Psoas muscle (tissue), 8 donors: ENCODE measurements around the gene COA1. TPM values are rescaled to one million over a fixed set of nuclear protein-coding genes. Genes with fewer than 3 reads are reported as not detected.
"Not testable (repeated sequence)": the region's sequence is repeated elsewhere in the genome, so short reads cannot be mapped to it uniquely, and the experiment has no call there.

Source experiments
- ATAC-seq, 4 donors: fragments of 200-7000 bp; cut with Tn5 transposase; one replicate each; pipeline ENCODE4 v1.9.1; 2020; ENCODE audit warnings: moderate library complexity in 3 of 4, mild to moderate bottlenecking in 2 of 4
- DNase-seq, 2 donors: peaks; one replicate each; pipeline ENCODE4 v3.0.0-alpha.2; 2020
- H3K27ac ChIP-seq: fragments of 200-600 bp; one replicate; pipeline ENCODE4 v1.8.0; 2022
- H3K27me3 ChIP-seq, 3 donors: fragments of 200-600 bp in 1 of 3; one replicate each; pipeline versions ENCODE4 v1.6.1 to v1.8.0; 2013 to 2022; ENCODE audit warnings: low read length in 2 of 3, mild to moderate bottlenecking in 2 of 3, moderate library complexity in 1 of 3; ENCODE audit not compliant: insufficient read depth in 3 of 3
- H3K36me3 ChIP-seq, 2 donors: fragments of 200-600 bp in 1 of 2; one replicate each; pipeline versions ENCODE4 v1.6.1 to v1.8.0; 2013 to 2022; ENCODE audit warnings: low read depth in 1 of 2, mild to moderate bottlenecking in 1 of 2, moderate library complexity in 1 of 2; ENCODE audit not compliant: insufficient read depth in 1 of 2
- H3K4me1 ChIP-seq: fragments of 200-600 bp; one replicate; pipeline ENCODE4 v1.8.0; 2022
- H3K4me3 ChIP-seq: fragments of 200-600 bp; one replicate; pipeline ENCODE4 v1.8.0; 2022; ENCODE audit warnings: mild to moderate bottlenecking
- H3K9me3 ChIP-seq: fragments of 200-600 bp; one replicate; pipeline ENCODE4 v1.8.0; 2022
- WGBS, 3 donors: extraction: QIAGEN DNeasy Blood & Tissue Kit; methylation state at CpG; one replicate each; pipeline versions ENCODE4 v1.1.6 to v1.1.7; 2013; 5-methylcytosine and 5-hydroxymethylcytosine counted together
- intact Hi-C, 2 donors: fragments of 100-400 bp; cut with DNase I; formaldehyde crosslinking; loops; one replicate each; pipeline versions ENCODE4 v1.11.0 to v1.14.2; 2022
- polyA plus RNA-seq, 3 donors: library from polyadenylated mRNA; stranded (reverse); fragments of 200-250 nt; gene quantifications; one replicate each; pipeline ENCODE4 v1.2.3, GENCODE V29; 2013
- total RNA-seq, 4 donors: library from RNA; stranded (reverse); fragmentation: NEBNext Ultra II Directional in 2 of 4; extraction: Animal tissue kit (Norgen Biotek cat#: 25700) in 2 of 4; gene quantifications; one replicate each; pipeline versions ENCODE4 v1.2.1 to v1.2.4, GENCODE V29; 2021 to 2023
- TF ChIP-seq, protein P1 (sequence below): fragments of 200-600 bp; IDR thresholded peaks from one replicate; pipeline ENCODE4 v1.8.0; 2022; ENCODE audit warnings: antibody characterized with exemption
- donor health status: healthy with polysubstance abuse.
- donor health status: DM: no; HTN: no; CAD: no; lungs with moderate emphysema.
- donor health status: Bipolar disorder and iron deficiency.
- donor health status: healthy.
- donor health status: DM: yes; HTN: yes; CAD: no.
- donor health status: DM: no; HTN: no; CAD: no.
- donor health status: DM: no; HTN: no; CAD: no.
- donor health status: DM: yes; HTN: yes; CAD: no.

Gene COA1
- total and polyA plus RNA-seq, 7 donors = 41.5 to 74.9 (median 60.5) TPM

- no peak for DNase-seq
- peak in 2 of 4 donors; percentile 71 for ATAC-seq
- intact Hi-C loops = loop anchor here (5.0 to 10.0 kb wide), 5 partner anchors 62 to 781 kb away; partner anchors contain the start of gene STK17A (in 1 of the 2)
- TF ChIP-seq, protein P1, sequence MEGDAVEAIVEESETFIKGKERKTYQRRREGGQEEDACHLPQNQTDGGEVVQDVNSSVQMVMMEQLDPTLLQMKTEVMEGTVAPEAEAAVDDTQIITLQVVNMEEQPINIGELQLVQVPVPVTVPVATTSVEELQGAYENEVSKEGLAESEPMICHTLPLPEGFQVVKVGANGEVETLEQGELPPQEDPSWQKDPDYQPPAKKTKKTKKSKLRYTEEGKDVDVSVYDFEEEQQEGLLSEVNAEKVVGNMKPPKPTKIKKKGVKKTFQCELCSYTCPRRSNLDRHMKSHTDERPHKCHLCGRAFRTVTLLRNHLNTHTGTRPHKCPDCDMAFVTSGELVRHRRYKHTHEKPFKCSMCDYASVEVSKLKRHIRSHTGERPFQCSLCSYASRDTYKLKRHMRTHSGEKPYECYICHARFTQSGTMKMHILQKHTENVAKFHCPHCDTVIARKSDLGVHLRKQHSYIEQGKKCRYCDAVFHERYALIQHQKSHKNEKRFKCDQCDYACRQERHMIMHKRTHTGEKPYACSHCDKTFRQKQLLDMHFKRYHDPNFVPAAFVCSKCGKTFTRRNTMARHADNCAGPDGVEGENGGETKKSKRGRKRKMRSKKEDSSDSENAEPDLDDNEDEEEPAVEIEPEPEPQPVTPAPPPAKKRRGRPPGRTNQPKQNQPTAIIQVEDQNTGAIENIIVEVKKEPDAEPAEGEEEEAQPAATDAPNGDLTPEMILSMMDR = no peak
- Histone ChIP-seq H3K9me3 (no peaks in the 10 kb centered on the region), H3K27ac (peak overlapping the region; percentile 21), H3K36me3 (no peaks in the 10 kb centered on the region), H3K4me3 (no peak overlapping the region), H3K4me1 (peaks cover 44% of the 10 kb centered on the region), H3K27me3 (no peaks in the 10 kb centered on the region)
These were observed 6.3 kb downstream of the COA1 start for GRCh38 chr7:43723007-43723341.

- TF ChIP-seq, protein P1 = peak; percentile 74
- Histone ChIP-seq H3K27ac (no peak overlapping the region), H3K36me3 (no peaks in the 10 kb centered on the region), H3K9me3 (no peaks in the 10 kb centered on the region), H3K27me3 (no peaks in the 10 kb centered on the region), H3K4me1 (peaks cover 30% of the 10 kb centered on the region), H3K4me3 (no peak overlapping the region)
- peak in 1 of 4 donors; percentile 49 for ATAC-seq
- intact Hi-C loops = loop anchor here (5.0 to 10.0 kb wide), 5 partner anchors 64 to 779 kb away; partner anchors contain the start of gene STK17A (in 1 of the 2)
- DNase-seq = no peak
- whole genome bisulfite sequencing, 3 donors = 36 to 41% (median 40%) methylated on average over 2 of the region's 2 CpGs
These were observed 8.0 kb downstream of the COA1 start for GRCh38 chr7:43721193-43721806.

DNA sequence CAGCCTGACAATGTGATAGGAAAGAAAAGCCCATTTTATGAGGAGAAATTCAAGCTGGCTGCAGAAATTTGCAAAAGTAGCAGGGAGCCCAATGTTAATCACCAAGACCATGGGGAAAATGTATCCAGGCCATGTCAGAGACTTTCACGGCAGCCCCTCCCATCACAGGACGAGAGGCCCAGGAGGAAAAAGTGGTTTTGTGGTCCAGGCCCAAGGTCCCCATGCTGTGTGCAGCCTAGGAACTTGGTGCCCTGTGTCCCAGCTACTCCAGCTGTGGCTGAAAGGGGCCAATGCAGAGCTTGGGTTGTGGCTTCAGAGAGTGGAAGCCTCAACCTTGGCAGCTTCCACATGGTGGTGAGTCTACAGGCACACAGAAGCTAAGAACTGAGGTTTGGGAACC is 12.7 kb downstream of the COA1 start:
- Histone ChIP-seq H3K9me3 (no peaks in the 10 kb centered on the region), H3K36me3 (peaks cover 0 to 3% of the 10 kb centered on the region in 2 donors), H3K27ac (no peak overlapping the region), H3K4me3 (no peak overlapping the region), H3K27me3 (no peaks in the 10 kb centered on the region), H3K4me1 (peaks cover 8% of the 10 kb centered on the region)
- TF ChIP-seq, protein P1 = no peak
- DNase-seq = no peak
- 82 to 87% (median 84%) methylated on average over 2 of the region's 2 CpGs for WGBS, 3 donors
- ATAC-seq = no peak
- intact Hi-C loops = loop anchor here in 1 of 2 donors (10.0 kb wide), 1 partner anchor 792 kb away; no protein-coding TSS in a partner anchor

GRCh38 chr7:43715966-43716365 is 13.4 kb downstream of the COA1 start:
- WGBS, 3 donors = 91 to 93% (median 92%) methylated on average over 2 of the region's 2 CpGs
- H3K4me3 ChIP-seq, H3K36me3 ChIP-seq, H3K27ac ChIP-seq, ATAC-seq, H3K27me3 ChIP-seq, H3K4me1 ChIP-seq, H3K9me3 ChIP-seq, DNase-seq: not testable (repeated sequence)
- intact Hi-C loops = loop anchor here in 1 of 2 donors (10.0 kb wide), 1 partner anchor 791 kb away; no protein-coding TSS in a partner anchor

GRCh38 chr7:43711503-43711902 is 17.8 kb downstream of the COA1 start:
- no peak overlapping the region for H3K27ac ChIP-seq
- 95 to 98% (median 97%) methylated on average over 1 of the region's 1 CpG for WGBS, 3 donors
- H3K9me3 ChIP-seq = no peaks in the 10 kb centered on the region
- TF ChIP-seq, protein P1 = no peak
- no peak overlapping the region for H3K4me3 ChIP-seq
- H3K36me3 ChIP-seq = peaks cover 0 to 3% of the 10 kb centered on the region in 2 donors
- H3K4me1 ChIP-seq = peaks cover 6% of the 10 kb centered on the region
- H3K27me3 ChIP-seq = no peaks in the 10 kb centered on the region
- DNase-seq = no peak
- ATAC-seq = no peak
- intact Hi-C loops = loop anchor here in 1 of 2 donors (10.0 kb wide), 1 partner anchor 787 kb away; no protein-coding TSS in a partner anchor

DNA sequence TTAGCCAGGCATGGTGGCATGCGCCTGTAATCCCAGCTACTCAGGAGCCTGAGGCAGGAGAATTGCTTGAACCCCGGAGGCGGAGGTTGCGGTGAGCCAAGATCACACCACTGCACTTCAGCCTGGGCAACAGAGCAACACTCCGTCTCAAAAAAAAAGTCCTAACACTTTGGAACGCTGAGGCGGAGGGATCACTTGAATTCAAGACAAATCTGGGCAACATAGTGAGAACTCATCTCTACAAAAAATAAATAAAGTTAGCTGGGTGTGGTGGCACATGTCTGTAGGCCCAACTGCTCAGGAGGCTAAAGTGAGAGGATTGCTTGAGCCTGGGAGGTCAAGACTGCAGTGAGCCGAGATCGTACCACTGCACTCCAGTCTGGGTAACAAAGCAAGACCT is 21.3 kb downstream of the COA1 start:
- H3K36me3 ChIP-seq, H3K27me3 ChIP-seq, H3K9me3 ChIP-seq, ATAC-seq, DNase-seq, intact Hi-C loops, H3K4me1 ChIP-seq, H3K27ac ChIP-seq, H3K4me3 ChIP-seq: not testable (repeated sequence)
- 97 to 99% (median 98%) methylated on average over 9 of the region's 9 CpGs for WGBS, 3 donors
